ENCODE results near the gene AP4E1.
"Not testable (repeated sequence)": the region's sequence is repeated elsewhere in the genome, so short reads cannot be mapped to it uniquely, and the experiment has no call there.

Gene AP4E1

DNA sequence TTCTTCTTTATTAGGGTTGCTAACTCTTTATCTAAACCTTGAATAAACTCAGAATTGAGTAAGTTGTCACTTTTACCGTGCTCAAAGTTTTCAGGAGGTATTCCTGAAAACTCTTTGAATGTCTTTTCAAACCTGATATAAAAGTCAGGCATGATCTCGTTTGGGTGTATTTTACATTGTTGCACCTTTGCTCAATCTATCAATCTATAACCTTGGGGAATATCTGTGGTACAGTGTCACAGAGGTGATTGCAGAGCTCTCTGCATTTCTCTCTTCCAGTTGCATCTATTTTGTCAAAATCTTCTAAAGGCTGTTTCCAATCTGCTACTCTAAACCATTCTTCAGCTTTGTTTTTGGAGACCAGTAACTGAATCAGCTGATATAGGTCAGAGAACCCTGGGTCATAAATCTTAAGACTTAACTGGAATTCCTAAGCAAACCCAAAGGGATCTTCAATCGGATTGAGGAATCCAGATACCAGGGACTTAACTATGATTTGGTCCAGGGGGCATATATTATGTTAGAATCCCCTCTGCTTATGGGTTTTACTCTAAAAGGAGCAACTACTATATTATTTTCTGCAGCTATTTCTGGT, 35.6 kb upstream of the AP4E1 start:
- Histone ChIP-seq H3K9me2 (replicated peaks; ENCODE audit: insufficient read depth, low read length) (no peaks in the 10 kb centered on the region), H3K79me2 (ENCODE audit: insufficient read depth, low read length) (no peaks in the 10 kb centered on the region), H3K27me3 (ENCODE audit: low read length) (no peaks in the 10 kb centered on the region), H4K20me1 (ENCODE audit: low read depth, low read length) (no peaks in the 10 kb centered on the region), H3K27ac (ENCODE audit: low read depth, low read length) (no peak overlapping the region), H3K4me3 (ENCODE audit: insufficient read depth, low read length, poor library complexity, severe bottlenecking) (no peak overlapping the region), H3K9me3 (ENCODE audit: insufficient read depth, low read length) (no peaks in the 10 kb centered on the region), H3K36me3 (ENCODE audit: low read length) (no peaks in the 10 kb centered on the region), H3F3A (ENCODE audit: insufficient read depth) (no peaks in the 10 kb centered on the region), H2AFZ (ENCODE audit: low read depth, low read length, severe bottlenecking) (no peak overlapping the region), H3K9ac (ENCODE audit: low read length) (no peak overlapping the region), H3K4me2 (ENCODE audit: low read depth, low read length, poor library complexity, severe bottlenecking) (no peak overlapping the region)
- no peak for TF ChIP-seq EZH2phosphoT487 (conservative IDR thresholded peaks at IDR 0.05; ENCODE audit: low read length)
- TF ChIP-seq, protein P1, sequence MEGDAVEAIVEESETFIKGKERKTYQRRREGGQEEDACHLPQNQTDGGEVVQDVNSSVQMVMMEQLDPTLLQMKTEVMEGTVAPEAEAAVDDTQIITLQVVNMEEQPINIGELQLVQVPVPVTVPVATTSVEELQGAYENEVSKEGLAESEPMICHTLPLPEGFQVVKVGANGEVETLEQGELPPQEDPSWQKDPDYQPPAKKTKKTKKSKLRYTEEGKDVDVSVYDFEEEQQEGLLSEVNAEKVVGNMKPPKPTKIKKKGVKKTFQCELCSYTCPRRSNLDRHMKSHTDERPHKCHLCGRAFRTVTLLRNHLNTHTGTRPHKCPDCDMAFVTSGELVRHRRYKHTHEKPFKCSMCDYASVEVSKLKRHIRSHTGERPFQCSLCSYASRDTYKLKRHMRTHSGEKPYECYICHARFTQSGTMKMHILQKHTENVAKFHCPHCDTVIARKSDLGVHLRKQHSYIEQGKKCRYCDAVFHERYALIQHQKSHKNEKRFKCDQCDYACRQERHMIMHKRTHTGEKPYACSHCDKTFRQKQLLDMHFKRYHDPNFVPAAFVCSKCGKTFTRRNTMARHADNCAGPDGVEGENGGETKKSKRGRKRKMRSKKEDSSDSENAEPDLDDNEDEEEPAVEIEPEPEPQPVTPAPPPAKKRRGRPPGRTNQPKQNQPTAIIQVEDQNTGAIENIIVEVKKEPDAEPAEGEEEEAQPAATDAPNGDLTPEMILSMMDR (IDR thresholded peaks at IDR 0.05; ENCODE audit: insufficient read depth, low read length, poor library complexity, severe bottlenecking), result no peak

DNA sequence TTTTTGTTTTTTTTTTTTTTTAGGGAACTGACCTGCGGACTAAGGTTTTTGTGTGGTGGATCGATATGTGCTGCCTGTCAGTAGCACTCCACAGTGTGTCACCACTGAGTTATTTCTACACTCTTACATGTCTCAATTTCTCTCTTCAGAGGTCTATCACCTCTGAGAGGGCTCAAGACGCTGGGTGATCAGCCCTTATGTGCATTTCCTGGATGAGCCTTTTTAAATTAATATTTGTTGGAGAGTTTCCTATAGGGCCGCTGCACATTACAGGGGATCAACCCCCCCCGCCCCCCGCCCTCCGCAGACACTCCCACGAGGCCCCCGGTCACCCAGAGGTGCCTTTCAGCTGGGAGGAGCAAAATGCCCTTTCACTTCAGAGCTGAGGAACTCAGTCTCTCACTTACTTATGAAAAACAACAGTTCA, 34.5 kb upstream of the AP4E1 start:
- Histone ChIP-seq H3K9me2 (replicated peaks; ENCODE audit: insufficient read depth, low read length) (no peaks in the 10 kb centered on the region), H3K4me2 (ENCODE audit: low read depth, low read length, poor library complexity, severe bottlenecking) (no peak overlapping the region), H2AFZ (ENCODE audit: low read depth, low read length, severe bottlenecking) (no peak overlapping the region), H3K27me3 (ENCODE audit: low read length) (no peaks in the 10 kb centered on the region), H4K20me1 (ENCODE audit: low read depth, low read length) (no peaks in the 10 kb centered on the region), H3K9ac (ENCODE audit: low read length) (no peak overlapping the region), H3K9me3 (ENCODE audit: insufficient read depth, low read length) (no peaks in the 10 kb centered on the region), H3K27ac (ENCODE audit: low read depth, low read length) (no peak overlapping the region), H3K36me3 (ENCODE audit: low read length) (no peaks in the 10 kb centered on the region), H3F3A (ENCODE audit: insufficient read depth) (no peaks in the 10 kb centered on the region), H3K4me3 (ENCODE audit: insufficient read depth, low read length, poor library complexity, severe bottlenecking) (no peak overlapping the region), H3K79me2 (ENCODE audit: insufficient read depth, low read length) (no peaks in the 10 kb centered on the region)
- TF ChIP-seq EZH2phosphoT487 (conservative IDR thresholded peaks at IDR 0.05; ENCODE audit: low read length), result no peak
- TF ChIP-seq, protein P1 (IDR thresholded peaks at IDR 0.05; ENCODE audit: insufficient read depth, low read length, poor library complexity, severe bottlenecking), result no peak

DNA sequence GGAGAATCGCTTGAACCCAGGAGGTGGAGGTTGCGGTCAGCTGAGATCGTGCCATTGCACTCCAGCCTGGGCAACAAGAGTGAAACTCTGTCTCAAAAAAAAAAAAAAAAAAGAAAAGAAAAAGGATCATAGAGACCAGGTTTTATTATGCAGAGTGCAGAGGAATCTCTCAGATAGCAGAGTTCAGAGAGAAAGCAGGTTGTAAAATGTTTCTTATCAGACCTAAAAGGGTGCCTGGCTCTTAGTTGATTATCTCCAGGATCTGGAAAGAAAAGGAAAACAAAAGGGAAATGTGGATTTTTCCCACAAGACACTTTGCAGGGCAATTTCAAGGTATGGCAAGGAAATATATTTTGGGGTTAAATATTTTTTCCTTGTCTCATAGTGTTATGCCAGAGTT, 33.2 kb upstream of the AP4E1 start:
- H3K4me2 ChIP-seq (ENCODE audit: low read depth, low read length, poor library complexity, severe bottlenecking); H3F3A ChIP-seq (ENCODE audit: insufficient read depth); H3K4me3 ChIP-seq (ENCODE audit: insufficient read depth, low read length, poor library complexity, severe bottlenecking); H3K9me2 ChIP-seq (replicated peaks; ENCODE audit: insufficient read depth, low read length); H3K79me2 ChIP-seq (ENCODE audit: insufficient read depth, low read length); H3K27me3 ChIP-seq (ENCODE audit: low read length); H3K9ac ChIP-seq (ENCODE audit: low read length); H3K9me3 ChIP-seq (ENCODE audit: insufficient read depth, low read length); H3K36me3 ChIP-seq (ENCODE audit: low read length); H2AFZ ChIP-seq (ENCODE audit: low read depth, low read length, severe bottlenecking); H3K27ac ChIP-seq (ENCODE audit: low read depth, low read length); H4K20me1 ChIP-seq (ENCODE audit: low read depth, low read length): not testable (repeated sequence)

DNA sequence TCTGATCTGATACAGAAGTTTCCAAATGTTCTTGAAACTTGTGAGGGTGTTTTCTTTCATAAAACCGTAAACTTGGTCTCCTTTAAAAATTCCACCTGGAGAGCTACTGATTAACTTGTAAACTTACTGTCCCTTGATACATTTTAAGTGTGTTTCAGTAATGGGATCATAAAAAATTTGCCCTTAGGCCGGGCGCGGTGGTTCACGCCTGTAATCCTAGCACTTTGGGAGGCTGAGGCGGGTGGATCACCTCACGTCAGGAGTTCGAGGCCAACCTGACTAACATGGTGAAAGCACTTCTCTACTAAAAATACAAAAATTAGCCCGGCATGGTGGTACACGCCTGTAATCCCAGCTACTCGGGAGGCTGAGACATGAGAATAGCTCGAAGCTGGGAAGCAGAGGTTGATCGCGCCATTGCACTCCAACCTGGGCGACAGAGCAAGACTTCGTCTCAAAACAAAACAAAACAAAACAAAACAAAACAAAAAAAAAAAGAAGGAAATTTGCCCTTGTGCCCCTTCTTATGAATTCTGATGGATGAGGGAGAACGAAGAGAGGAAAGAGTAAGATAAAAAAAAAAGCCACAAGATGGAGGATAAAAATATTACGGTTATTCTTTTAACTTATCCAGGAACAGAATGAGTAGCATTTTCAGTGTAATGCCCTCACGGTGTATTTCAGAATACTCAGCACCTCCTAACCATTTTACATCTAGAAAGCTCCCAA, 32.1 kb upstream of the AP4E1 start:
- H3K4me3 ChIP-seq (ENCODE audit: insufficient read depth, low read length, poor library complexity, severe bottlenecking), result peak overlapping the region; percentile 34
- no peaks in the 10 kb centered on the region for H4K20me1 ChIP-seq (ENCODE audit: low read depth, low read length)
- no peaks in the 10 kb centered on the region for H3F3A ChIP-seq (ENCODE audit: insufficient read depth)
- no peak for TF ChIP-seq EZH2phosphoT487 (conservative IDR thresholded peaks at IDR 0.05; ENCODE audit: low read length)
- TF ChIP-seq, protein P1 (IDR thresholded peaks at IDR 0.05; ENCODE audit: insufficient read depth, low read length, poor library complexity, severe bottlenecking), result no peak
- H3K27me3 ChIP-seq (ENCODE audit: low read length), result no peaks in the 10 kb centered on the region
- H3K9ac ChIP-seq (ENCODE audit: low read length), result peak overlapping the region; percentile 9; the same call in 1 of the 2 replicates
- no peaks in the 10 kb centered on the region for H3K9me3 ChIP-seq (ENCODE audit: insufficient read depth, low read length)
- no peak overlapping the region for H3K27ac ChIP-seq (ENCODE audit: low read depth, low read length)
- no peaks in the 10 kb centered on the region for H3K79me2 ChIP-seq (ENCODE audit: insufficient read depth, low read length)
- no peaks in the 10 kb centered on the region for H3K9me2 ChIP-seq (replicated peaks; ENCODE audit: insufficient read depth, low read length)
- no peaks in the 10 kb centered on the region for H3K36me3 ChIP-seq (ENCODE audit: low read length)
- peak overlapping the region; percentile 52 for H3K4me2 ChIP-seq (ENCODE audit: low read depth, low read length, poor library complexity, severe bottlenecking)
- H2AFZ ChIP-seq (ENCODE audit: low read depth, low read length, severe bottlenecking), result peak overlapping the region; percentile 58

Data from SU-DHL-6 (cell line).